ENCODE measurements around the gene SYNE1. TPM values are rescaled to one million over a fixed set of nuclear protein-coding genes. Genes with fewer than 3 reads are reported as not detected.

Gene SYNE1
- total RNA-seq, 2 donors from 2014 or later = 135 to 160 TPM

DNA sequence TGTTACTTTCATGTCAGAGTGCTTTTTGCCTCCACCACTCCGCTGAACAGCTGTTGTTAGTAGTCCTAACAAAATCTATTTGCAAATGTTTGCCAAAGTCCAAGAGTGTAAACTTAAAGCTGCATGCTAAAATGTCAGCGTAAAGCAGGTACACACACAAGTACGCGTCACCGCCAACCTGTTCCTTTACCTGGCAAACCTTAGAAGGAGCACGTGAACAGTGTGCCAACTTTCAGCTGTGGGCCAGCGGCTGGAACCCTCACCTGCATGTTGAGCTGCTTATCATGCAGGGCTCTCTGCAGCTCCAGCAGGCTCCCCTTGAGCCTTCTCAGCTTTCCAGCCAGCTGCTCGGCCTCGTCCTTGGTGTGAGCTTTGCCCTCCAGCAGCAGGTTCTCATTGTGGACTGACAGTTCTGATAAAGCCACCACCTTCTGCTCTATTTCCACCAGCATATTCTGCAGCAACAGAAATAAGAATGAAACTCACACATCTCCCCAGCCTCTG is 359.3 kb downstream of the SYNE1 start:
- no peak overlapping the region for H3K4me3 ChIP-seq
- peak overlapping the region; percentile 50 to 60 for H3K27ac ChIP-seq
- H3K36me3 ChIP-seq = peaks cover 65% of the 10 kb centered on the region
- no peak for DNase-seq (ENCODE audit: low spot score)
- H3K9me3 ChIP-seq = no peaks in the 10 kb centered on the region
- peaks cover 0 to 31% of the 10 kb centered on the region in 2 donors for H3K4me1 ChIP-seq
- TF ChIP-seq, protein P1, sequence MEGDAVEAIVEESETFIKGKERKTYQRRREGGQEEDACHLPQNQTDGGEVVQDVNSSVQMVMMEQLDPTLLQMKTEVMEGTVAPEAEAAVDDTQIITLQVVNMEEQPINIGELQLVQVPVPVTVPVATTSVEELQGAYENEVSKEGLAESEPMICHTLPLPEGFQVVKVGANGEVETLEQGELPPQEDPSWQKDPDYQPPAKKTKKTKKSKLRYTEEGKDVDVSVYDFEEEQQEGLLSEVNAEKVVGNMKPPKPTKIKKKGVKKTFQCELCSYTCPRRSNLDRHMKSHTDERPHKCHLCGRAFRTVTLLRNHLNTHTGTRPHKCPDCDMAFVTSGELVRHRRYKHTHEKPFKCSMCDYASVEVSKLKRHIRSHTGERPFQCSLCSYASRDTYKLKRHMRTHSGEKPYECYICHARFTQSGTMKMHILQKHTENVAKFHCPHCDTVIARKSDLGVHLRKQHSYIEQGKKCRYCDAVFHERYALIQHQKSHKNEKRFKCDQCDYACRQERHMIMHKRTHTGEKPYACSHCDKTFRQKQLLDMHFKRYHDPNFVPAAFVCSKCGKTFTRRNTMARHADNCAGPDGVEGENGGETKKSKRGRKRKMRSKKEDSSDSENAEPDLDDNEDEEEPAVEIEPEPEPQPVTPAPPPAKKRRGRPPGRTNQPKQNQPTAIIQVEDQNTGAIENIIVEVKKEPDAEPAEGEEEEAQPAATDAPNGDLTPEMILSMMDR (IDR thresholded peaks at IDR 0.05) = no peak
- H3K27me3 ChIP-seq = no peaks in the 10 kb centered on the region

DNA sequence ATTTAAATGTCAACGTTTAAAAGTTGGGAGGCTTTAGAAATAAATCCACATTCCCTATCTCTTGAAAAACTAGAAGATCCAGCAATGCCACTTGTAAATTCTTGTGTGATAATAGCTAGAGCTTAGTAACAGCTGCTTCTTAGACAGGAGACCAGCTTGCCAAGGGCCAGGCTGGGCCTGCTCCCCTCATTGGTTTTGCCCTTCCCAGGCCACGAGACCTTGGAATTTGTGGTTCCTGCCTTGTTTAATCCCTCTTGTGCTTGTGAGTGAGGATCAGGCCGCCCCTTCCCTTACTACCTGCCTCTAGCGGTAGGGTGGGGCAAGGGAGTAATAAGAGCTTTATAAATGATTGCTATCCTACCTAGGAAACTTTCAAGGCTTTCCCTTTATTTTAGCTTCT is 363.5 kb downstream of the SYNE1 start:
- Histone ChIP-seq H3K36me3 (peaks cover 34% of the 10 kb centered on the region), H3K27me3 (no peaks in the 10 kb centered on the region), H3K4me3 (no peak overlapping the region), H3K4me1 (peaks cover 0 to 62% of the 10 kb centered on the region in 2 donors), H3K9me3 (no peaks in the 10 kb centered on the region), H3K27ac (peak overlapping the region; percentile 70 to 74)
- TF ChIP-seq, protein P1 (IDR thresholded peaks at IDR 0.05) = peak in 1 of 2 donors; percentile 20
- no peak for DNase-seq (ENCODE audit: low spot score)

DNA sequence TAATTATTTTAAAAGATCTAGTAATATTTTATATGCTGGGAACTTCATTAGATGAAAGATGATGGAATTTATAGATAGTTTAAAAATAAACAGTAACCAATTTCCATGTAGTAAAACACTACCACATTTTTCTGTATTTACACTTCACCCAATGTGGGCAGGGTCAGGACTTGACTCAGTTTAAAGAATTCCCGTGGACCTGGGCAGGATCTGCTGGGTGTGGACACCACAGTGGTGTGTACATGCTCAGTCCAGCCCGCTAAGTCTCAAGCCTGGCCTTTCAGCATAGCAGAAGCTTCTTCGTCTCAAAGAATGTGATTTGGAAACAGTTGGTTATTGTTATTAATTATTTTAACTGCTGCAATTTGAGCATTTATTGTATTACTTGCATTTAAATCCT is 364.2 kb downstream of the SYNE1 start:
- Histone ChIP-seq H3K27me3 (no peaks in the 10 kb centered on the region), H3K4me3 (no peak overlapping the region), H3K9me3 (no peaks in the 10 kb centered on the region), H3K4me1 (peaks cover 0 to 57% of the 10 kb centered on the region in 2 donors), H3K27ac (peak overlapping the region; percentile 70 to 74), H3K36me3 (peaks cover 29% of the 10 kb centered on the region)
- TF ChIP-seq, protein P1 (IDR thresholded peaks at IDR 0.05) = no peak
- DNase-seq (ENCODE audit: low spot score) = peak; percentile 62

DNA sequence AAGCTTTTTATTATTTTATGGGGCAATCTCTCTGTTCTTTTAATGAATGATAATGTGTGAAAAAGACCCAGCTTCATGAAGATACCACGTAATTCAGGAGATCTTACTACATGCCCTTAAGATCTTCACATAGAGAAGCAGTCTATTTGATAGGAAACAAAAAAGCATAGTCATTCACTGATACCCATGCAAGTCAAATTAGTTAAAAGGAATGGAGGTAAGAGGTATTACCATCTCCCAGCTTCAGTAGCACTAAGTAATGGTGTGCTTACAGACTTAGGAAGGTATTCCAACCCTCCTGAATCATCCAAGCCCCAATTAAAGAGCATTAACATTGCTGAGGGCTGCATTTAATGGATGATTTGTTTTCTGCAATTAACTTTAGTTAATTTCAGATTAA is 364.7 kb downstream of the SYNE1 start:
- H3K4me3 ChIP-seq = no peak overlapping the region
- no peaks in the 10 kb centered on the region for H3K27me3 ChIP-seq
- peak overlapping the region; percentile 70 to 74 for H3K27ac ChIP-seq
- peaks cover 24% of the 10 kb centered on the region for H3K36me3 ChIP-seq
- TF ChIP-seq, protein P1 (IDR thresholded peaks at IDR 0.05) = no peak
- no peak for DNase-seq (ENCODE audit: low spot score)
- H3K9me3 ChIP-seq = no peaks in the 10 kb centered on the region
- H3K4me1 ChIP-seq = peaks cover 0 to 56% of the 10 kb centered on the region in 2 donors

DNA sequence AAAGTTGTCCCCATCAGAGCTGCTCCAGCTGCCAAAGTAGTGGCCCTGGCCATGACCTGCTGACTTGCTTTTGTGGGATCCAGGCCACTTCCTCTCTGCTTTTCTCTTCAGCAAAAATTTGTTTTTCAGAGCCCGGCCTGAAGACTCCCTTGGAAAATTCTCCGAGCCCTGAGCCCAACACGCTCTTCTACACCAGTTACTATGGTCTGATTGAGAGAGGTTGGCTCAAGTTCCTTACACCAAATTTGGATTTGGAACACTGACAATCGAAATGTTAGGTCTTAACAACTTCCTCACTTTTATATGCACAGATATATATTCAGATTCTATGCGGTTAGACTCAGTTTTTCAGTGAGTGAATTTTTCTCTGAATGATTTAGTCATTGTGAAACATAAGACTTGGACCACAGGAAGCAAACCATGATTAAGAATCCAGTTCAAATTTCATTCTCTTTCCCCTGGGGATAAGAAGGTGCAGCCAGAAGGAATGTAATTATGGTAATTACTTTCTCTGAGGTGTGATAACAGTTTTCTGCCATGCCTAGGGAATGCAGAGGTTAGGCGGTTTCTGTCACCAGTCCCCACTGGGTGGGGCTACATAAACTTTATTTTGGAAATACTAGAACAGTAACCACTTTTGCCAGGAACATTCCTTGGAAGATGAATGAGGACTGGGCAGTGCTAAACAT is 365.2 kb downstream of the SYNE1 start:
- peak; percentile 75 for DNase-seq (ENCODE audit: low spot score)
- Histone ChIP-seq H3K36me3 (peaks cover 20% of the 10 kb centered on the region), H3K9me3 (no peaks in the 10 kb centered on the region), H3K4me1 (peaks cover 0 to 56% of the 10 kb centered on the region in 2 donors), H3K27ac (peak overlapping the region; percentile 70 to 74), H3K27me3 (no peaks in the 10 kb centered on the region), H3K4me3 (no peak overlapping the region)
- TF ChIP-seq, protein P1 (IDR thresholded peaks at IDR 0.05) = no peak

Data from right atrium auricular region (tissue), 2 donors.